ENCODE measurements around the gene GADL1.

GADL1 gene

DNA sequence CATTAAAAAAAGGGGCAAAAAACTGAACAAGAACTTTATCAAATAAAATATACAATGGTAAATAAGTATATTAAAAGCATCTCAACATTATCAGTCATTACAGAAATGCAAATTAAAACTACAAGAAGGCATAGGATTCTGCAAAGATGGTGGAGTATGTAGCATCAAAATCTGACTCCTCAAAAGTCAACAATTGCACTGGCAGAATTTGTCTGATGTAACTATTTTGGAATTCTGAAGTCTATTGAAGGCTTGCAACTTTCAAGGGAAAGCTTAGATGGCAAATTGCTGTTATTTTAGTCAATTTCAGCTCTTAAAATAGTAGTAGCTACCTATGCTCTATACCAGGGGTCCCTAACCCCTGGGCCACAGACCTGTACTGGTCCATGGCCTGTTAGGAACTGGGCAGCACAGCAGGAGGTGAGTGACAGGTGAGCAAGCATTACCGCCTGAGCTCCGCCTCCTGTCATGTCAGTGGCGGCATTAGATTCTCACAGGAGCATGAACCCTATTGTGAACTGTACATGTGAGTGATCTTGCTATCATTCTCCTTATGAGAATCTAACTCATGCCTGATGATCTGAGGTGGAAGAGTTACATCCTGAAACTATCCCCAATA, 180.5 kb downstream of the GADL1 start:
- peaks cover 13% of the 10 kb centered on the region for H3K9me3 Mint-ChIP-seq
- H3K27ac Mint-ChIP-seq, result no peak overlapping the region
- H3K36me3 Mint-ChIP-seq (ENCODE audit: low read depth), result peaks cover 9% of the 10 kb centered on the region
- H3K4me3 Mint-ChIP-seq, result no peak overlapping the region
- H3K27me3 Mint-ChIP-seq (ENCODE audit: low read depth, poor library complexity), result no peaks in the 10 kb centered on the region
- no peak for DNase-seq
- TF ChIP-seq, protein P1, sequence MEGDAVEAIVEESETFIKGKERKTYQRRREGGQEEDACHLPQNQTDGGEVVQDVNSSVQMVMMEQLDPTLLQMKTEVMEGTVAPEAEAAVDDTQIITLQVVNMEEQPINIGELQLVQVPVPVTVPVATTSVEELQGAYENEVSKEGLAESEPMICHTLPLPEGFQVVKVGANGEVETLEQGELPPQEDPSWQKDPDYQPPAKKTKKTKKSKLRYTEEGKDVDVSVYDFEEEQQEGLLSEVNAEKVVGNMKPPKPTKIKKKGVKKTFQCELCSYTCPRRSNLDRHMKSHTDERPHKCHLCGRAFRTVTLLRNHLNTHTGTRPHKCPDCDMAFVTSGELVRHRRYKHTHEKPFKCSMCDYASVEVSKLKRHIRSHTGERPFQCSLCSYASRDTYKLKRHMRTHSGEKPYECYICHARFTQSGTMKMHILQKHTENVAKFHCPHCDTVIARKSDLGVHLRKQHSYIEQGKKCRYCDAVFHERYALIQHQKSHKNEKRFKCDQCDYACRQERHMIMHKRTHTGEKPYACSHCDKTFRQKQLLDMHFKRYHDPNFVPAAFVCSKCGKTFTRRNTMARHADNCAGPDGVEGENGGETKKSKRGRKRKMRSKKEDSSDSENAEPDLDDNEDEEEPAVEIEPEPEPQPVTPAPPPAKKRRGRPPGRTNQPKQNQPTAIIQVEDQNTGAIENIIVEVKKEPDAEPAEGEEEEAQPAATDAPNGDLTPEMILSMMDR (IDR thresholded peaks at IDR 0.05), result no peak
- H3K4me1 Mint-ChIP-seq, result peaks cover 14% of the 10 kb centered on the region

DNA sequence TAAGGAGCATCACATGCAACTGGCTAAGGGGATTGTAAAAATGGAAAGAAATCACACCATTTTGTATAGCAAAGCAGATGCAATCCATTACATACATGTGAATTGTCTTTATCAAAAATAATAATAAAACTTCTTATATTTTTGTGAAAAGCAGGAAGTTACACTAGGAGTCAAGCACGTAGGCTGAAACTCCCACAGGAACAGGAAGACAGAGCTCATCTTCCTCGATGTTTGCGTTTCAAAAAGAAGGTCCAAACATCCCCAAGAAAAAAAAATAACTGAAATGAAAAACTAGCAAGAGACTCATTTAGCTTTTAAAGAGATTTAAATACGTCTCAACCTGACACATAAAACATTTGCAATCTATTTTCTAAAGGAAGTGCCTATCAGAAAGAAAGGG, 181.5 kb downstream of the GADL1 start:
- peaks cover 14% of the 10 kb centered on the region for H3K4me1 Mint-ChIP-seq
- TF ChIP-seq, protein P1 (IDR thresholded peaks at IDR 0.05), result no peak
- no peak overlapping the region for H3K27ac Mint-ChIP-seq
- peaks cover 9% of the 10 kb centered on the region for H3K36me3 Mint-ChIP-seq (ENCODE audit: low read depth)
- H3K27me3 Mint-ChIP-seq (ENCODE audit: low read depth, poor library complexity), result no peaks in the 10 kb centered on the region
- H3K4me3 Mint-ChIP-seq, result no peak overlapping the region
- peaks cover 13% of the 10 kb centered on the region for H3K9me3 Mint-ChIP-seq
- no peak for DNase-seq

DNA sequence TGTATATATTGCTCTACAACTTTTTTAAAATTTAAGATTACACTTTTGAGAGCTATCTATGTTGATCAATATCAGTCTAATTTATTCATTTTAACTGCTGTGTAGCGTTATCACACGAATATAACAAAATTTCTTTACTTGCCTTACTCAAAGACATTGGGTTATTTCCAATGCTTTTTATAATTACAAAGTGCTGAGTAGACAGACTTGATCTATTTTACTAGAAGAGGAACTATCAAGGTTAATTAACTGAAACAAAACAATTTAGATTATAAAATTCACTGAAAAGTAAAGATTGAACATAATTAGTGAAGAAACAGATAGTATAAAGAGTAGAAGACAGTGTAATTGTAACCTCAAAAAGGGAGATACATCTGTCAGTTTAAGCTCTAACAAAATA, 182.6 kb downstream of the GADL1 start:
- Mint-ChIP-seq H3K27ac (no peak overlapping the region), H3K9me3 (peaks cover 13% of the 10 kb centered on the region), H3K4me1 (peaks cover 14% of the 10 kb centered on the region), H3K4me3 (no peak overlapping the region), H3K36me3 (ENCODE audit: low read depth) (peaks cover 9% of the 10 kb centered on the region), H3K27me3 (ENCODE audit: low read depth, poor library complexity) (no peaks in the 10 kb centered on the region)
- TF ChIP-seq, protein P1 (IDR thresholded peaks at IDR 0.05), result no peak
- no peak for DNase-seq

DNA sequence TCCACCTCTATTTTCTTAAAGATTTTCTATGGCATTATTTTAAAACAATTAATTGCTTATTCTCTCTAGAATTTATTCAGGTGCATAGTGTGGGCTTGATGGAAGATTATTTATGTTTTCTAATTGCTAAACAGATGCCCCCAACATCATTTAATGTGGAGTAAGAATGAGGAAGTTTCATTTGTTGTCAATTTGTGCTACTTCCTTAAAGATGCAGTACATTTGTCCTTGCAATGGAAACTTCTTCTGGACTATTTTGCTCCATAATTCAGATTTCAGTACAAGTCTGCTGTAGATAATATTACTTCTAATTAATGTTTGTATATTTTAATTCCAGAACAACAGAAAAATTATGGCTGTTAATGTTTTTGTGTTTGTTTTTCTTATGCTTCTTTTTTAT, 183.3 kb downstream of the GADL1 start:
- Mint-ChIP-seq H3K4me3 (no peak overlapping the region), H3K36me3 (ENCODE audit: low read depth) (peaks cover 9% of the 10 kb centered on the region), H3K9me3 (peaks cover 16% of the 10 kb centered on the region), H3K27me3 (ENCODE audit: low read depth, poor library complexity) (no peaks in the 10 kb centered on the region), H3K4me1 (peaks cover 14% of the 10 kb centered on the region), H3K27ac (no peak overlapping the region)
- TF ChIP-seq, protein P1 (IDR thresholded peaks at IDR 0.05), result no peak
- DNase-seq, result no peak

DNA sequence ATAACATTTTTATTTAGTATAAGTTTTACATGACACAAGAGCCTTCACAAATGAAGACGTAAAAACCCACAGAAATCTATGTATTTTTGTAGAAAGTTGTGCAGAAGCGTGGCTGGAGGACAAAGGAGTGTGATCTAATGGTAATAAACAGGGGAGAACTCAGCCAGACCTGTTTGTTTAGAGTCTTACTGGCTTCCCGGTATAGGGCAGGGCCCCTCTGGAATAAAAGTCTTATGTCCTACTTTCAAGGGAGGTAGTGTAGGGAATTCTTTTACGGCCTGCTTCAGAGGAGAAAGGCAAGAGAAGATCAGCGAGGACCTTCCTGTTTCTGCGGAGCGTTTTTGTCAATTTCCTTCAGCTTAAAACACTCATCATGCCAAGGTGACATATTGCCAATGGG, 184.4 kb downstream of the GADL1 start:
- H3K27me3 Mint-ChIP-seq (ENCODE audit: low read depth, poor library complexity), result no peaks in the 10 kb centered on the region
- DNase-seq, result no peak
- TF ChIP-seq, protein P1 (IDR thresholded peaks at IDR 0.05), result no peak
- H3K4me3 Mint-ChIP-seq, result no peak overlapping the region
- H3K9me3 Mint-ChIP-seq, result peaks cover 11% of the 10 kb centered on the region
- H3K36me3 Mint-ChIP-seq (ENCODE audit: low read depth), result peaks cover 5% of the 10 kb centered on the region
- peaks cover 14% of the 10 kb centered on the region for H3K4me1 Mint-ChIP-seq
- H3K27ac Mint-ChIP-seq, result no peak overlapping the region

DNA sequence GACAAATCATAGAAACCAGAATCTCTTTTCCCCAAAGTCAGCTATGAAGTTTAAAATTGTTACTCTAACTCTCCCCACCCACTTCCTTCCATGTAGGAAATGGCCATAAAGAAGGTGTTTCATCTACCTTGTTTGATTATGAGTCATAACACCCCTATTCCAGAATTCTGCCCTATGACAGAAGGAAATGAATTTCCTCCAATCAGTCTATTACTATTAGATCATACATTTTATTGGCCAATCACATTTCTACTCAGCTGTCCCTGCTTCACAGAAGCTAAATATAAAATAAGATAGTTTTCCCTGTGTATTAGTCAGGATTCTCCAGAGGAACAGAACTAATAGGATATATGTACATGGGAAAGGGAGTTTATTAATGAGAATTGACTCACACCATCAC, 186.0 kb downstream of the GADL1 start:
- peaks cover 14% of the 10 kb centered on the region for H3K4me1 Mint-ChIP-seq
- no peaks in the 10 kb centered on the region for H3K27me3 Mint-ChIP-seq (ENCODE audit: low read depth, poor library complexity)

More for the DNA sequence above, 186.0 kb downstream of the GADL1 start:
- TF ChIP-seq, protein P1 (IDR thresholded peaks at IDR 0.05), result no peak
- Mint-ChIP-seq H3K4me3 (no peak overlapping the region), H3K36me3 (ENCODE audit: low read depth) (no peaks in the 10 kb centered on the region), H3K9me3 (peaks cover 6% of the 10 kb centered on the region), H3K27ac (no peak overlapping the region)
- DNase-seq, result no peak

Data from nephron progenitor cell (in vitro differentiated cells).